GM10847 (cell line): ENCODE results near the gene CCDC70.

Experiments used
- POLR2A ChIP-seq: IDR thresholded peaks from 2 replicates; pipeline ENCODE4 v1.6.1; 2011; ENCODE audit not compliant: insufficient read length; ENCODE audit errors: extremely low read depth

CCDC70 gene

GRCh38 chr13:51907040-51907732 is 45.4 kb downstream of the CCDC70 start:
- TF ChIP-seq POLR2A: no peak

GRCh38 chr13:51910508-51910907 is 48.7 kb downstream of the CCDC70 start:
- TF ChIP-seq POLR2A: no peak

- no peak for TF ChIP-seq POLR2A
Measured at GRCh38 chr13:51912091-51912490, 50.3 kb downstream of the CCDC70 start.

GRCh38 chr13:51912511-51913225 is 50.9 kb downstream of the CCDC70 start:
- no peak for TF ChIP-seq POLR2A

- no peak for TF ChIP-seq POLR2A
Measured at GRCh38 chr13:51913421-51914136, 51.8 kb downstream of the CCDC70 start.

- no peak for TF ChIP-seq POLR2A
Measured at GRCh38 chr13:51914137-51914493, 52.3 kb downstream of the CCDC70 start.
